Inflammatory macrophage (primary cell): ENCODE results near the gene CBX5.
"Not testable (repeated sequence)": the region's sequence is repeated elsewhere in the genome, so short reads cannot be mapped to it uniquely, and the experiment has no call there.

ENCODE experiments used
- DNase-seq, 2 donors: peaks; one replicate each; pipeline ENCODE4 v3.0.0-alpha.2; 2020 to 2022

CBX5 gene

GRCh38 chr12:54265364-54265812, 14.5 kb downstream of the CBX5 start:
- no peak for DNase-seq

- DNase-seq, result peak in 1 of 2 donors; percentile 7
Measured at GRCh38 chr12:54262403-54262925, 17.5 kb downstream of the CBX5 start.

- DNase-seq, result peak in 1 of 2 donors; percentile 26
Measured at GRCh38 chr12:54261815-54262402, 18.0 kb downstream of the CBX5 start.

- DNase-seq, result peak in 1 of 2 donors; percentile 6
Measured at GRCh38 chr12:54259194-54260011, 20.5 kb downstream of the CBX5 start.

- no peak for DNase-seq
Measured at GRCh38 chr12:54258201-54258681, 21.7 kb downstream of the CBX5 start.

GRCh38 chr12:54257332-54257731, 22.6 kb downstream of the CBX5 start:
- no peak for DNase-seq

- no peak for DNase-seq
Measured at GRCh38 chr12:54253240-54253639, 26.7 kb downstream of the CBX5 start.

GRCh38 chr12:54251667-54252284, 28.1 kb downstream of the CBX5 start:
- peak; percentile 44 for DNase-seq

- DNase-seq, result no peak
Measured at GRCh38 chr12:54249489-54249888, 30.4 kb downstream of the CBX5 start.

GRCh38 chr12:54246011-54246641, 33.8 kb downstream of the CBX5 start:
- no peak for DNase-seq

- DNase-seq, result no peak
Measured at GRCh38 chr12:54240971-54241588, 38.8 kb downstream of the CBX5 start.

- no peak for DNase-seq
Measured at GRCh38 chr12:54240129-54240528, 39.8 kb downstream of the CBX5 start.

GRCh38 chr12:54239620-54240019, 40.3 kb downstream of the CBX5 start:
- no peak for DNase-seq

GRCh38 chr12:54238531-54238930, 41.4 kb downstream of the CBX5 start:
- DNase-seq, result no peak

GRCh38 chr12:54232790-54233189, 47.1 kb downstream of the CBX5 start:
- DNase-seq, result no peak

GRCh38 chr12:54231269-54231668, 48.7 kb downstream of the CBX5 start:
- DNase-seq, result not testable (repeated sequence)

GRCh38 chr12:54230555-54230954, 49.4 kb downstream of the CBX5 start:
- no peak for DNase-seq

GRCh38 chr12:54229624-54230212, 50.2 kb downstream of the CBX5 start:
- peak; percentile 11 to 44 for DNase-seq

GRCh38 chr12:54228471-54228870, 51.5 kb downstream of the CBX5 start:
- peak in 1 of 2 donors; percentile 4 for DNase-seq

GRCh38 chr12:54227927-54228326, 52.0 kb downstream of the CBX5 start:
- peak; percentile 37 to 51 for DNase-seq

GRCh38 chr12:54227376-54227775, 52.5 kb downstream of the CBX5 start:
- no peak for DNase-seq

GRCh38 chr12:54225666-54226065, 54.3 kb downstream of the CBX5 start:
- no peak for DNase-seq
